Measurements from ENCODE around the gene LRRTM1. TPM values are rescaled to one million over a fixed set of nuclear protein-coding genes. Genes with fewer than 3 reads are reported as not detected.

Gene LRRTM1
- total RNA-seq, 1 donor from 2014 or later, result 0.11 TPM

GRCh38 chr2:80298954-80299353 lies 5.6 kb downstream of the LRRTM1 start:
- Histone ChIP-seq H3K27ac (replicated peaks) (no peak overlapping the region), H3K4me1 (peaks cover 16% of the 10 kb centered on the region), H3K4me3 (no peak overlapping the region), H3K36me3 (no peaks in the 10 kb centered on the region), H3K27me3 (ENCODE audit: low read depth) (peaks cover 74% of the 10 kb centered on the region), H3K9me3 (replicated peaks) (no peaks in the 10 kb centered on the region)
- intact Hi-C loops (cut with micrococcal nuclease), result no loop called here
- TF ChIP-seq CTCF (IDR thresholded peaks at IDR 0.05; ENCODE audit: borderline replicate concordance), result no peak
- no peak for DNase-seq

- H3K9me3 ChIP-seq (replicated peaks), result no peaks in the 10 kb centered on the region
- peaks cover 21% of the 10 kb centered on the region for H3K27me3 ChIP-seq (ENCODE audit: low read depth)
- intact Hi-C loops (cut with micrococcal nuclease), result no loop called here
- no peak for DNase-seq
- H3K36me3 ChIP-seq, result no peaks in the 10 kb centered on the region
- H3K4me3 ChIP-seq, result no peak overlapping the region
- peaks cover 13% of the 10 kb centered on the region for H3K4me1 ChIP-seq
- H3K27ac ChIP-seq (replicated peaks), result no peak overlapping the region
- no peak for TF ChIP-seq CTCF (IDR thresholded peaks at IDR 0.05; ENCODE audit: borderline replicate concordance)
These were observed 11.5 kb downstream of the LRRTM1 start for GRCh38 chr2:80293039-80293438.

GRCh38 chr2:80292474-80292873 lies 12.1 kb downstream of the LRRTM1 start:
- peaks cover 13% of the 10 kb centered on the region for H3K4me1 ChIP-seq
- H3K9me3 ChIP-seq (replicated peaks), result no peaks in the 10 kb centered on the region
- intact Hi-C loops (cut with micrococcal nuclease), result no loop called here
- no peaks in the 10 kb centered on the region for H3K36me3 ChIP-seq
- H3K27ac ChIP-seq (replicated peaks), result no peak overlapping the region
- no peak for TF ChIP-seq CTCF (IDR thresholded peaks at IDR 0.05; ENCODE audit: borderline replicate concordance)
- H3K27me3 ChIP-seq (ENCODE audit: low read depth), result peaks cover 18% of the 10 kb centered on the region
- no peak overlapping the region for H3K4me3 ChIP-seq
- no peak for DNase-seq

GRCh38 chr2:80291656-80292055 lies 12.9 kb downstream of the LRRTM1 start:
- no peak for TF ChIP-seq CTCF (IDR thresholded peaks at IDR 0.05; ENCODE audit: borderline replicate concordance)
- Histone ChIP-seq H3K27me3 (ENCODE audit: low read depth) (peaks cover 12% of the 10 kb centered on the region), H3K9me3 (replicated peaks) (no peaks in the 10 kb centered on the region), H3K4me1 (peaks cover 13% of the 10 kb centered on the region), H3K27ac (replicated peaks) (no peak overlapping the region), H3K4me3 (no peak overlapping the region), H3K36me3 (no peaks in the 10 kb centered on the region)
- intact Hi-C loops (cut with micrococcal nuclease), result no loop called here
- no peak for DNase-seq

- Histone ChIP-seq H3K4me3 (peak overlapping the region; percentile 25), H3K9me3 (replicated peaks) (no peaks in the 10 kb centered on the region), H3K4me1 (peaks cover 13% of the 10 kb centered on the region), H3K27me3 (ENCODE audit: low read depth) (no peaks in the 10 kb centered on the region), H3K36me3 (no peaks in the 10 kb centered on the region), H3K27ac (replicated peaks) (no peak overlapping the region)
- no peak for DNase-seq
- TF ChIP-seq CTCF (IDR thresholded peaks at IDR 0.05; ENCODE audit: borderline replicate concordance), result peak; percentile 39
- intact Hi-C loops (cut with micrococcal nuclease), result no loop called here
These were observed 16.0 kb downstream of the LRRTM1 start for GRCh38 chr2:80288576-80288975.

- DNase-seq, result no peak
- H3K27ac ChIP-seq (replicated peaks), result no peak overlapping the region
- no peaks in the 10 kb centered on the region for H3K27me3 ChIP-seq (ENCODE audit: low read depth)
- H3K9me3 ChIP-seq (replicated peaks), result no peaks in the 10 kb centered on the region
- no peak for TF ChIP-seq CTCF (IDR thresholded peaks at IDR 0.05; ENCODE audit: borderline replicate concordance)
- no peaks in the 10 kb centered on the region for H3K36me3 ChIP-seq
- intact Hi-C loops (cut with micrococcal nuclease), result no loop called here
- no peaks in the 10 kb centered on the region for H3K4me1 ChIP-seq
- H3K4me3 ChIP-seq, result no peak overlapping the region
These were observed 23.5 kb downstream of the LRRTM1 start for GRCh38 chr2:80281049-80281448.
